Prostate gland (tissue), 2 donors: ENCODE results near the gene ALKAL2. TPM values are rescaled to one million over a fixed set of nuclear protein-coding genes. Genes with fewer than 3 reads are reported as not detected.

Experiments used
- DNase-seq: peaks from one replicate; pipeline ENCODE4 v3.0.0-alpha.2; 2019; ENCODE audit warnings: low spot score
- H3K27ac ChIP-seq, 2 donors: fragments of 200-600 bp; sonication (generic); 2 replicates each; pipeline ENCODE4 v1.5.1; 2017 to 2019
- H3K27me3 ChIP-seq: fragments of 200-600 bp; sonication (generic); replicated peaks from 2 replicates; pipeline ENCODE4 v1.5.1; 2019; ENCODE audit not compliant: insufficient read depth
- H3K36me3 ChIP-seq, 2 donors: fragments of 200-600 bp; sonication (generic); 1 replicate in 1 of 2; 2 replicates in 1 of 2; pipeline versions ENCODE4 v1.5.1 to v1.8.1; 2017 to 2019
- H3K4me1 ChIP-seq: fragments of 200-600 bp; sonication (generic); replicated peaks from 2 replicates; pipeline ENCODE4 v1.5.1; 2019
- H3K4me3 ChIP-seq, 2 donors: fragments of 200-600 bp; sonication (generic); 2 replicates each; pipeline ENCODE4 v1.5.1; 2017 to 2019
- H3K9me3 ChIP-seq: fragments of 200-600 bp; sonication (generic); 2 replicates; pipeline ENCODE4 v1.5.1; 2017
- POLR2A ChIP-seq: fragments of 450-650 bp; IDR thresholded peaks from one replicate; pipeline ENCODE4 v1.6.1; 2016; ENCODE audit warnings: antibody characterized with exemption, mild to moderate bottlenecking
- POLR2AphosphoS5 ChIP-seq: sonication (generic); formaldehyde crosslinking; IDR thresholded peaks from one replicate; pipeline ENCODE4 v1.6.1; 2017; ENCODE audit warnings: antibody characterized with exemption
- WGBS: methylation state at CpG from one replicate; pipeline ENCODE4 v1.1.5; 2018; 5-methylcytosine and 5-hydroxymethylcytosine counted together
- intact Hi-C: fragments of 100-400 bp; cut with DNase I; formaldehyde crosslinking; loops from one replicate; pipeline ENCODE4 v1.14.2; 2022
- total RNA-seq, 2 donors: library from RNA; depleted of rRNA; stranded (reverse); fragments of >200 nt; gene quantifications; one replicate each; pipeline ENCODE4 v1.1.0, GENCODE V29; 2016
- TF ChIP-seq, protein P1 (sequence below), 4 experiments: fragments of 200-600 bp in 2 of 4; fragments of 450-650 bp in 2 of 4; sonication (generic) in 2 of 4; IDR thresholded peaks; 1 replicate in 3 of 4; 2 replicates in 1 of 4; pipeline ENCODE4 v1.5.1; 2016 to 2019; ENCODE audit warnings: antibody characterized with exemption in 4 of 4, mild to moderate bottlenecking in 2 of 4, moderate library complexity in 2 of 4

The ALKAL2 gene
- total RNA-seq, 2 donors from 2014 or later = 2.6 to 22.6 TPM

DNA sequence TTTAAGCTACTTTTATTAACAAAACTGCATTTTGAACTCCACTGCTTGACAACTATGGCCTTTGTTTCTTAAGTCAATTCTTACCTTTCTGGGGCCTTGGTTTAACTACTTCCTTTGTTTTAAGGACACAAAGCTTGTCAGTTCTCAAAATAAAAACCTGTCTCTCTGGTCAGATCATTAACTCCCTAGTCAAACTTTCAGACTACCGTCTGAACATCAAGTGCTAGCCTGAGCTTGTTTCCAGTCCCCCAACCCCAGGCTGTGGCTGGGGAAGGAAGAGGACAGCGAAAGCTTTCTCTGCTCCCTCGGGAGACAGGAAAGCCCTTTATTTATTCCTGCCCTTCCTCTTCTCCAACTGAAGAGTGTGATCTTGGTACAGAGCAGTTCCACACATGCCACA, 25.8 kb downstream of the ALKAL2 start:
- intact Hi-C loops = loop anchor here (10.0 kb wide), 2 partner anchors 413 to 1553 kb away; partner anchors contain the start of gene TMEM18
- 26% methylated on average over 3 of the region's 3 CpGs for WGBS
- peak; percentile 41 for TF ChIP-seq POLR2AphosphoS5
- TF ChIP-seq, protein P1, sequence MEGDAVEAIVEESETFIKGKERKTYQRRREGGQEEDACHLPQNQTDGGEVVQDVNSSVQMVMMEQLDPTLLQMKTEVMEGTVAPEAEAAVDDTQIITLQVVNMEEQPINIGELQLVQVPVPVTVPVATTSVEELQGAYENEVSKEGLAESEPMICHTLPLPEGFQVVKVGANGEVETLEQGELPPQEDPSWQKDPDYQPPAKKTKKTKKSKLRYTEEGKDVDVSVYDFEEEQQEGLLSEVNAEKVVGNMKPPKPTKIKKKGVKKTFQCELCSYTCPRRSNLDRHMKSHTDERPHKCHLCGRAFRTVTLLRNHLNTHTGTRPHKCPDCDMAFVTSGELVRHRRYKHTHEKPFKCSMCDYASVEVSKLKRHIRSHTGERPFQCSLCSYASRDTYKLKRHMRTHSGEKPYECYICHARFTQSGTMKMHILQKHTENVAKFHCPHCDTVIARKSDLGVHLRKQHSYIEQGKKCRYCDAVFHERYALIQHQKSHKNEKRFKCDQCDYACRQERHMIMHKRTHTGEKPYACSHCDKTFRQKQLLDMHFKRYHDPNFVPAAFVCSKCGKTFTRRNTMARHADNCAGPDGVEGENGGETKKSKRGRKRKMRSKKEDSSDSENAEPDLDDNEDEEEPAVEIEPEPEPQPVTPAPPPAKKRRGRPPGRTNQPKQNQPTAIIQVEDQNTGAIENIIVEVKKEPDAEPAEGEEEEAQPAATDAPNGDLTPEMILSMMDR (IDR thresholded peaks at IDR 0.05) = no peak
- Histone ChIP-seq H3K4me1 (no peaks in the 10 kb centered on the region), H3K27me3 (no peaks in the 10 kb centered on the region), H3K4me3 (peak overlapping the region in 1 of 2 donors; percentile 8), H3K9me3 (no peaks in the 10 kb centered on the region), H3K27ac (peak overlapping the region; percentile 59 to 92), H3K36me3 (no peaks in the 10 kb centered on the region)
- DNase-seq = no peak

DNA sequence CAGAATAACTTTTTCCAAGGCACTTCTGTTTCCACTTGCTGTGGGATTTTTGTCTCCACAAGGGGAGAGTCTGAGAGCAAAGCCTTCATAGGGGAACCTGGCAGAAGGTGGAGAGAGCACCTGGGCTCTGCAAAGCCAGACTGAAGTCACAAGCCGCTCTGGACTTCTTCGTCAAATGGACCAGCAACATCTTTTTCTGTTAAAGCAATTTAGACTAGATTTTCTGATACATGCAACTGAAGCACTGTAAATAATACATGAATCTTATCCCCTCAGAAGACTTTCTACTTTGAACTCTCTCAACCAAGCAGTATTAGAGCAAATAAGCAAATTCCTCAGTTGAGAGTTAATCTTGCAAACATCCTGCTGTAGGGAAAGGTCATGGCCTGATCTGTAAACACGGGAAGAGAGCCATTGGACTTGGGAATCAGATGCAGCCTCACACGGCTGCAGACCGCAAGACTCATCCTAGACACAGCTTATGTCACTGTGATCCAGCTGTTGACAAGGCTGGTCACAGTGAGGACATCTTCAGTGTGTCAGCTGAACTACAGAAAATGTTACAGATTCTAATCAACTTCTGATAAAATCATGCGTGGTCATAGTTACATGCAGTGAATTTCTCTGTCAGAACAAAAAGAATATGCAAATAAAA, 27.3 kb downstream of the ALKAL2 start:
- H3K27ac ChIP-seq = no peak overlapping the region
- intact Hi-C loops = loop anchor here (10.0 kb wide), 2 partner anchors 414 to 1554 kb away; partner anchors contain the start of gene TMEM18
- WGBS = 57% methylated on average over 6 of the region's 6 CpGs

DNA sequence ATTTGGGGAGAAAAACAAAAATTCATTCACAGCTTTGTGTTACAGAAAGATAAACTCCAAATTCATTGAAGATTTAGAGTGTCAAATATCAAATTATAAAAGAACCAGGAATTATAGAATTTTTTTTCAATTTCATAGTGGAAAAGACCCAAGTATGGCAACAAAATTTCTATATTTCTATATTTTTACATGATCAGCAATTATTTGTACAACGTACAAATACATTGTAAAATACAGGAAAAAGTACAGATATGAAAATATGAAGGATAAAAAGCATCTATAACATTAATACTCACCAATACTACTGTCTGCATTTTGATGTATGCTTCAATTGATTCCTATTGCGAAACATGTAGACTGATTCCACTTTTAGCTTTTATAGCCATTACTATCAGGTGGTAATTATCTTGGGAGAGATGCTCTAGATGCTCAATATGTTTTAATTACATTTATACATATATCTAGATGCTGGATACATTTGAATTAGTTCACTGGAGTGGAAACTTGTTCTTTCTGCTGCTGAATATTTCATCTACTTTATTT, 28.0 kb downstream of the ALKAL2 start:
- Histone ChIP-seq H3K9me3 (no peaks in the 10 kb centered on the region), H3K27me3 (no peaks in the 10 kb centered on the region), H3K4me3 (no peak overlapping the region), H3K36me3 (no peaks in the 10 kb centered on the region), H3K4me1 (no peaks in the 10 kb centered on the region), H3K27ac (no peak overlapping the region)
- intact Hi-C loops = loop anchor here (10.0 kb wide), 2 partner anchors 415 to 1555 kb away; partner anchors contain the start of gene TMEM18
- DNase-seq = no peak
- WGBS = 95% methylated on average over 2 of the region's 2 CpGs
- TF ChIP-seq, protein P1 (IDR thresholded peaks at IDR 0.05) = no peak
- no peak for TF ChIP-seq POLR2AphosphoS5
- TF ChIP-seq POLR2A = no peak

More for the DNA sequence above, 27.3 kb downstream of the ALKAL2 start:
- TF ChIP-seq POLR2AphosphoS5 (no peak), POLR2A (no peak)
- TF ChIP-seq, protein P1 (IDR thresholded peaks at IDR 0.05) = no peak
- Histone ChIP-seq H3K4me1 (no peaks in the 10 kb centered on the region), H3K9me3 (no peaks in the 10 kb centered on the region), H3K36me3 (no peaks in the 10 kb centered on the region), H3K27me3 (no peaks in the 10 kb centered on the region), H3K4me3 (no peak overlapping the region)
- no peak for DNase-seq

DNA sequence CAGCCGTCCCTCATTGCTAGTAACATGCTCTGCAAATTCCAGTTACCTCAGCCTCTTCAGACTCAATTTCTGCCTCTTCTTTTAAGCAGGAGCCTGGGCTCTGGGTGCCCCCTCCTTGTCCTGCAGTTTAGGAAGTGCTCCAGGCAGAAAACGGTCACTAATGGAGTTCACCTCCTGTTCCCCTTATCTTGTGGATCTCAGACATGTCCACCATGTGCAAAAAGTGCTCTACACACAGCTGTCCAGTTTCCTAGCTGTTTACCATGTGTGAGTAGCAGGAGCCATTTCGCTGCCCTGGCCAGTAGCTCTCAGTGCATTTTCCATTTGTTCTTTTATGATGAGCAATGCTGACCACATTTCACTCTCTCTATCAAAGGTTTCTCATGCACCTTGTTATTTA, 29.0 kb downstream of the ALKAL2 start:
- WGBS = 83% methylated on average over 3 of the region's 3 CpGs
- no peaks in the 10 kb centered on the region for H3K36me3 ChIP-seq
- no peak overlapping the region for H3K27ac ChIP-seq
- TF ChIP-seq POLR2A (no peak), POLR2AphosphoS5 (no peak)
- TF ChIP-seq, protein P1 (IDR thresholded peaks at IDR 0.05) = no peak
- no peak overlapping the region for H3K4me3 ChIP-seq
- no peaks in the 10 kb centered on the region for H3K27me3 ChIP-seq
- intact Hi-C loops = no loop called here
- no peaks in the 10 kb centered on the region for H3K9me3 ChIP-seq
- H3K4me1 ChIP-seq = no peaks in the 10 kb centered on the region
- DNase-seq = no peak

DNA sequence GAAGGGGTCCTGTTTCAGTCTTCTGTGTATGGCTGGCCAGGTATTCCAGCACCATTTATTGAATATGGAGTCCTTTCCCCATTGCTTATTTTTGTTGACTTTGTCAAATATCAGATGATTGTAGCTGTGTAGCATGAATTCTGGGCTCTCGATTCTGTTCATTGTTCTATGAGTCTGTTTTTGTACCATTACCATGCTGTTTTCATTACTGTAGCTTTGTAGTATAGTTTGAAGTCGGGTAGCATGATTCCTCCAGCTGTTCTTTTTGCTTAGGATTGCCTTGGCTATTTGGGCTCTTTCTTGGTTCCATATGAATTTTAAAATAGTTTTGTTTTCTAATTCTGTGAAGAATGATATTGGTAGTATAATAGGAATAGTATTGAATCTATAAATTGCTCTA, 30.0 kb downstream of the ALKAL2 start:
- WGBS = 96% methylated on average over 2 of the region's 2 CpGs
- intact Hi-C loops = no loop called here
- no peak for TF ChIP-seq POLR2A

More for the DNA sequence above, 30.0 kb downstream of the ALKAL2 start:
- Histone ChIP-seq H3K4me1 (no peaks in the 10 kb centered on the region), H3K27me3 (no peaks in the 10 kb centered on the region), H3K27ac (no peak overlapping the region), H3K36me3 (no peaks in the 10 kb centered on the region), H3K9me3 (no peaks in the 10 kb centered on the region), H3K4me3 (no peak overlapping the region)
- DNase-seq = no peak
